Naive thymus-derived CD4-positive, alpha-beta T cell (primary cell): Measurements from ENCODE around the gene PSMD1. TPM values are rescaled to one million over a fixed set of nuclear protein-coding genes. Genes with fewer than 3 reads are reported as not detected.
A peak's percentile ranks its signal among the peaks of the same experiment; 100 is the strongest.

Experiments used
- ATAC-seq: fragments of 150-1000 bp; cut with Tn5 transposase; 2 replicates; pipeline ENCODE4 v1.10.0; 2021; ENCODE audit warnings: mild to moderate bottlenecking, moderate library complexity
- CTCF ChIA-PET: fragments of 350-600 bp; sonication (Branson Sonifier 250); formaldehyde crosslinking; loops from one replicate; lab custom pipeline; 2021; ENCODE audit warnings: antibody characterized with exemption; lab: Charles Lee
- POLR2A ChIA-PET: fragments of 350-600 bp; sonication (Branson Sonifier 250); formaldehyde crosslinking; loops from one replicate; lab custom pipeline; 2021; ENCODE audit warnings: antibody characterized with exemption, inconsistent platforms; lab: Charles Lee
- DNase-seq, 9 donors: peaks; one replicate each; pipeline versions ENCODE4 v3.0.0 to v3.0.0-alpha.2; 2020 to 2022; ENCODE audit warnings: mixed read lengths in 1 of 9
- H3K27ac ChIP-seq: one replicate; pipeline ENCODE4 v1.7.0; 2013; ENCODE audit warnings: mild to moderate bottlenecking, low read depth, low read length, moderate library complexity
- H3K27me3 ChIP-seq, 2 donors: one replicate each; pipeline ENCODE4 v1.7.0; 2013; ENCODE audit warnings: low read length in 2 of 2, mild to moderate bottlenecking in 2 of 2, moderate library complexity in 2 of 2; ENCODE audit not compliant: control insufficient read depth in 2 of 2, insufficient read depth in 2 of 2
- H3K36me3 ChIP-seq, 3 experiments: 1 replicate in 2 of 3; 2 replicates in 1 of 3; pipeline ENCODE4 v1.7.0; 2013; ENCODE audit warnings: low read length in 3 of 3, mild to moderate bottlenecking in 3 of 3, moderate library complexity in 1 of 3; ENCODE audit not compliant: insufficient read depth in 3 of 3, control insufficient read depth in 2 of 3
- H3K4me1 ChIP-seq, 2 donors: one replicate each; pipeline ENCODE4 v1.7.0; 2013; ENCODE audit warnings: low read length in 2 of 2, mild to moderate bottlenecking in 2 of 2, moderate library complexity in 1 of 2; ENCODE audit not compliant: control insufficient read depth in 2 of 2, insufficient read depth in 2 of 2
- H3K4me3 ChIP-seq: 2 replicates; pipeline ENCODE4 v1.7.0; 2013; ENCODE audit warnings: mild to moderate bottlenecking, low read length
- H3K9me3 ChIP-seq, 3 experiments: 1 replicate in 2 of 3; 2 replicates in 1 of 3; pipeline ENCODE4 v1.7.0; 2013; ENCODE audit warnings: low read length in 3 of 3; ENCODE audit not compliant: control insufficient read depth in 2 of 3
- H3K27ac Mint-ChIP-seq, 9 donors: one replicate each; pipeline ENCODE4 v1.8.0; 2020 to 2022; ENCODE audit warnings: mixed read lengths in 9 of 9, mild to moderate bottlenecking in 8 of 9, moderate library complexity in 5 of 9, inconsistent platforms in 2 of 9
- H3K27me3 Mint-ChIP-seq, 5 donors: one replicate each; pipeline ENCODE4 v1.8.0; 2021 to 2022; ENCODE audit warnings: mixed read lengths in 5 of 5, mild to moderate bottlenecking in 1 of 5
- H3K36me3 Mint-ChIP-seq, 5 donors: one replicate each; pipeline ENCODE4 v1.8.0; 2020 to 2022; ENCODE audit warnings: mixed read lengths in 5 of 5, mild to moderate bottlenecking in 3 of 5, inconsistent platforms in 1 of 5
- H3K4me1 Mint-ChIP-seq, 7 donors: one replicate each; pipeline ENCODE4 v1.8.0; 2020 to 2022; ENCODE audit warnings: mixed read lengths in 7 of 7, mild to moderate bottlenecking in 3 of 7, inconsistent platforms in 1 of 7
- H3K4me3 Mint-ChIP-seq, 10 donors: one replicate each; pipeline ENCODE4 v1.8.0; 2020 to 2022; ENCODE audit warnings: mild to moderate bottlenecking in 10 of 10, mixed read lengths in 10 of 10, moderate library complexity in 6 of 10, inconsistent platforms in 2 of 10
- H3K9me3 Mint-ChIP-seq, 11 donors: one replicate each; pipeline ENCODE4 v1.8.0; 2020 to 2022; ENCODE audit warnings: mixed read lengths in 11 of 11, mild to moderate bottlenecking in 4 of 11, inconsistent platforms in 1 of 11, moderate library complexity in 1 of 11
- intact Hi-C, 2 donors: fragments of 100-400 bp; cut with micrococcal nuclease; formaldehyde crosslinking; loops; one replicate each; pipeline ENCODE4 v1.15.1; 2023
- polyA plus RNA-seq, 2 donors: library from polyadenylated mRNA; unstranded; fragments of 300-500 nt; fragmentation: Illumina TruSeq; gene quantifications; one replicate each; pipeline ENCODE4 v1.2.3, GENCODE V29; 2021
- total RNA-seq, 6 experiments: library from RNA in 5 of 6; stranded (reverse) in 5 of 6; gene quantifications; 1 replicate in 5 of 6; 2 replicates in 1 of 6; pipeline ENCODE4 v1.2.3 and lab custom pipeline; 2021 to 2026

Gene PSMD1
- total and polyA plus RNA-seq, 7 experiments from 2014 or later = 30.3 to 121 (median 46.2) TPM

- ChIA-PET CTCF (no interaction called here), POLR2A (no interaction called here)
- H3K27ac Mint-ChIP-seq = peak overlapping the region in 1 of 9 donors; percentile 5
- Histone ChIP-seq H3K4me1 (peaks cover 0 to 21% of the 10 kb centered on the region in 2 donors), H3K9me3 (no peaks in the 10 kb centered on the region), H3K4me3 (no peak overlapping the region), H3K27ac (no peak overlapping the region), H3K36me3 (no peaks in the 10 kb centered on the region), H3K27me3 (no peaks in the 10 kb centered on the region)
- H3K36me3 Mint-ChIP-seq = peaks cover 0 to 7% (median 0%) of the 10 kb centered on the region in 5 donors
- ATAC-seq (no peak), DNase-seq (no peak)
- no peaks in the 10 kb centered on the region for H3K27me3 Mint-ChIP-seq
- H3K9me3 Mint-ChIP-seq = no peaks in the 10 kb centered on the region
- intact Hi-C loops = no loop called here
- peaks cover 14 to 42% (median 27%) of the 10 kb centered on the region in 7 donors for H3K4me1 Mint-ChIP-seq
- no peak overlapping the region for H3K4me3 Mint-ChIP-seq
Measured at GRCh38 chr2:231126123-231126522, 69.5 kb downstream of the PSMD1 start.

- peaks cover 0 to 7% (median 0%) of the 10 kb centered on the region in 5 donors for H3K36me3 Mint-ChIP-seq
- H3K27ac ChIP-seq = no peak overlapping the region
- ChIA-PET POLR2A (no interaction called here), CTCF (no interaction called here)
- no peak overlapping the region for H3K4me3 Mint-ChIP-seq
- DNase-seq = no peak
- intact Hi-C loops = no loop called here
- H3K27me3 Mint-ChIP-seq = no peaks in the 10 kb centered on the region
- H3K9me3 ChIP-seq = no peaks in the 10 kb centered on the region
- no peak overlapping the region for H3K27ac Mint-ChIP-seq
- H3K27me3 ChIP-seq = no peaks in the 10 kb centered on the region
- peaks cover 14 to 39% (median 27%) of the 10 kb centered on the region in 7 donors for H3K4me1 Mint-ChIP-seq
- H3K4me1 ChIP-seq = peaks cover 0 to 21% of the 10 kb centered on the region in 2 donors
- ATAC-seq = no peak
- H3K36me3 ChIP-seq = no peaks in the 10 kb centered on the region
- H3K9me3 Mint-ChIP-seq = no peaks in the 10 kb centered on the region
- H3K4me3 ChIP-seq = no peak overlapping the region
Measured at GRCh38 chr2:231127480-231127879, 70.8 kb downstream of the PSMD1 start.

- Mint-ChIP-seq H3K4me3 (no peak overlapping the region), H3K36me3 (peaks cover 0 to 7% (median 0%) of the 10 kb centered on the region in 5 donors), H3K27me3 (no peaks in the 10 kb centered on the region), H3K9me3 (no peaks in the 10 kb centered on the region), H3K4me1 (peaks cover 14 to 37% (median 27%) of the 10 kb centered on the region in 7 donors), H3K27ac (peak overlapping the region in 1 of 9 donors; percentile 38)
- no peak overlapping the region for H3K4me3 ChIP-seq
- intact Hi-C loops = no loop called here
- DNase-seq (no peak), ATAC-seq (no peak)
- peaks cover 0 to 21% of the 10 kb centered on the region in 2 donors for H3K4me1 ChIP-seq
- H3K27me3 ChIP-seq = no peaks in the 10 kb centered on the region
- no peak overlapping the region for H3K27ac ChIP-seq
- CTCF ChIA-PET = no interaction called here
- POLR2A ChIA-PET = no interaction called here
- no peaks in the 10 kb centered on the region for H3K9me3 ChIP-seq
- H3K36me3 ChIP-seq = no peaks in the 10 kb centered on the region
Measured at GRCh38 chr2:231127936-231128335, 71.3 kb downstream of the PSMD1 start.

GRCh38 chr2:231128541-231128940 lies 71.9 kb downstream of the PSMD1 start:
- H3K4me3 ChIP-seq = no peak overlapping the region
- H3K27ac ChIP-seq = no peak overlapping the region
- no peak for DNase-seq
- no peaks in the 10 kb centered on the region for H3K36me3 ChIP-seq
- no peaks in the 10 kb centered on the region for H3K9me3 ChIP-seq
- CTCF ChIA-PET = no interaction called here
- Mint-ChIP-seq H3K36me3 (peaks cover 0 to 7% (median 0%) of the 10 kb centered on the region in 5 donors), H3K4me3 (no peak overlapping the region), H3K9me3 (no peaks in the 10 kb centered on the region), H3K4me1 (peaks cover 10 to 31% (median 21%) of the 10 kb centered on the region in 7 donors), H3K27ac (no peak overlapping the region), H3K27me3 (no peaks in the 10 kb centered on the region)
- intact Hi-C loops = no loop called here
- no peaks in the 10 kb centered on the region for H3K27me3 ChIP-seq
- peaks cover 0 to 16% of the 10 kb centered on the region in 2 donors for H3K4me1 ChIP-seq
- no peak for ATAC-seq
- POLR2A ChIA-PET = no interaction called here

- Histone ChIP-seq H3K27me3 (no peaks in the 10 kb centered on the region), H3K36me3 (no peaks in the 10 kb centered on the region), H3K4me3 (no peak overlapping the region), H3K4me1 (peaks cover 0 to 13% of the 10 kb centered on the region in 2 donors), H3K9me3 (no peaks in the 10 kb centered on the region), H3K27ac (no peak overlapping the region)
- Mint-ChIP-seq H3K27me3 (no peaks in the 10 kb centered on the region), H3K4me3 (no peak overlapping the region), H3K27ac (no peak overlapping the region), H3K9me3 (no peaks in the 10 kb centered on the region), H3K36me3 (peaks cover 0 to 7% (median 0%) of the 10 kb centered on the region in 5 donors), H3K4me1 (peaks cover 4 to 24% (median 15%) of the 10 kb centered on the region in 7 donors)
- no peak for DNase-seq
- CTCF ChIA-PET = interaction anchor here (1.5 kb wide), 1 partner anchor 9 kb away, joined by 3 read pairs; no protein-coding TSS in a partner anchor
- intact Hi-C loops = no loop called here
- POLR2A ChIA-PET = interaction anchor here (0.9 kb wide), 1 partner anchor 95 kb away, joined by 3 read pairs; no protein-coding TSS in a partner anchor
- no peak for ATAC-seq
Measured at GRCh38 chr2:231129216-231129615, 72.5 kb downstream of the PSMD1 start.

GRCh38 chr2:231130336-231131056 lies 73.8 kb downstream of the PSMD1 start:
- H3K36me3 ChIP-seq = no peaks in the 10 kb centered on the region
- H3K9me3 ChIP-seq = no peaks in the 10 kb centered on the region
- Mint-ChIP-seq H3K27ac (peak overlapping the region in 1 of 9 donors; percentile 36), H3K4me3 (no peak overlapping the region), H3K27me3 (no peaks in the 10 kb centered on the region), H3K9me3 (peaks cover 0 to 1% (median 0%) of the 10 kb centered on the region in 11 donors), H3K36me3 (peaks cover 0 to 11% (median 0%) of the 10 kb centered on the region in 5 donors), H3K4me1 (peaks cover 0 to 14% (median 4%) of the 10 kb centered on the region in 7 donors)
- no peaks in the 10 kb centered on the region for H3K27me3 ChIP-seq
- DNase-seq = no peak
- H3K4me3 ChIP-seq = no peak overlapping the region
- ChIA-PET CTCF (interaction anchor here (1.5 kb wide), 1 partner anchor 10 kb away, joined by 3 read pairs; no protein-coding TSS in a partner anchor), POLR2A (interaction anchor here (0.6 kb wide), 1 partner anchor 68 kb away, joined by 4 read pairs; the partner anchor contains the start of gene ARMC9)
- H3K27ac ChIP-seq = no peak overlapping the region
- intact Hi-C loops = no loop called here
- no peak for ATAC-seq
- no peaks in the 10 kb centered on the region for H3K4me1 ChIP-seq
